DMS53 (cell line): Measurements from ENCODE around the gene GLIPR1L2.
"Not testable (repeated sequence)": the region's sequence is repeated elsewhere in the genome, so short reads cannot be mapped to it uniquely, and the experiment has no call there.

Experiments
- DNase-seq: peaks from one replicate; lab custom pipeline; 2025; lab: John Stamatoyannopoulos, UW

The GLIPR1L2 gene

GRCh38 chr12:75437564-75437963, 46.7 kb downstream of the GLIPR1L2 start:
- peak; percentile 17 for DNase-seq

GRCh38 chr12:75438059-75438754, 47.3 kb downstream of the GLIPR1L2 start:
- DNase-seq = no peak

GRCh38 chr12:75439048-75439447, 48.2 kb downstream of the GLIPR1L2 start:
- DNase-seq = no peak

GRCh38 chr12:75439930-75440329, 49.0 kb downstream of the GLIPR1L2 start:
- DNase-seq = no peak

GRCh38 chr12:75441687-75442449, 51.0 kb downstream of the GLIPR1L2 start:
- not testable (repeated sequence) for DNase-seq

- not testable (repeated sequence) for DNase-seq
Measured at GRCh38 chr12:75442454-75442853, 51.6 kb downstream of the GLIPR1L2 start.

- no peak for DNase-seq
Measured at GRCh38 chr12:75443709-75444108, 52.8 kb downstream of the GLIPR1L2 start.

GRCh38 chr12:75444429-75445136, 53.7 kb downstream of the GLIPR1L2 start:
- DNase-seq = no peak

GRCh38 chr12:75445137-75445507, 54.2 kb downstream of the GLIPR1L2 start:
- DNase-seq = not testable (repeated sequence)

- DNase-seq = no peak
Measured at GRCh38 chr12:75446857-75447256, 56.0 kb downstream of the GLIPR1L2 start.

GRCh38 chr12:75447691-75448393, 57.0 kb downstream of the GLIPR1L2 start:
- DNase-seq = no peak

- DNase-seq = no peak
Measured at GRCh38 chr12:75452675-75453330, 61.9 kb downstream of the GLIPR1L2 start.

- DNase-seq = no peak
Measured at GRCh38 chr12:75455839-75456238, 65.0 kb downstream of the GLIPR1L2 start.

GRCh38 chr12:75457191-75457590, 66.3 kb downstream of the GLIPR1L2 start:
- DNase-seq = no peak

- peak; percentile 39 for DNase-seq
Measured at GRCh38 chr12:75457866-75458265, 67.0 kb downstream of the GLIPR1L2 start.

GRCh38 chr12:75459755-75460154, 68.9 kb downstream of the GLIPR1L2 start:
- no peak for DNase-seq

GRCh38 chr12:75460204-75460603, 69.3 kb downstream of the GLIPR1L2 start:
- DNase-seq = no peak

- no peak for DNase-seq
Measured at GRCh38 chr12:75471902-75472890, 81.3 kb downstream of the GLIPR1L2 start.

- DNase-seq = no peak
Measured at GRCh38 chr12:75474116-75474515, 83.2 kb downstream of the GLIPR1L2 start.

- no peak for DNase-seq
Measured at GRCh38 chr12:75476071-75476470, 85.2 kb downstream of the GLIPR1L2 start.
